ENCODE results near the gene MUC5B. TPM values are rescaled to one million over a fixed set of nuclear protein-coding genes. Genes with fewer than 3 reads are reported as not detected.

MUC5B gene
- total RNA-seq, 1 donor from 2014 or later = not detected

- intact Hi-C loops (cut with micrococcal nuclease) = no loop called here
Measured at GRCh38 chr11:1307163-1307870, 84.5 kb downstream of the MUC5B start.

DNA sequence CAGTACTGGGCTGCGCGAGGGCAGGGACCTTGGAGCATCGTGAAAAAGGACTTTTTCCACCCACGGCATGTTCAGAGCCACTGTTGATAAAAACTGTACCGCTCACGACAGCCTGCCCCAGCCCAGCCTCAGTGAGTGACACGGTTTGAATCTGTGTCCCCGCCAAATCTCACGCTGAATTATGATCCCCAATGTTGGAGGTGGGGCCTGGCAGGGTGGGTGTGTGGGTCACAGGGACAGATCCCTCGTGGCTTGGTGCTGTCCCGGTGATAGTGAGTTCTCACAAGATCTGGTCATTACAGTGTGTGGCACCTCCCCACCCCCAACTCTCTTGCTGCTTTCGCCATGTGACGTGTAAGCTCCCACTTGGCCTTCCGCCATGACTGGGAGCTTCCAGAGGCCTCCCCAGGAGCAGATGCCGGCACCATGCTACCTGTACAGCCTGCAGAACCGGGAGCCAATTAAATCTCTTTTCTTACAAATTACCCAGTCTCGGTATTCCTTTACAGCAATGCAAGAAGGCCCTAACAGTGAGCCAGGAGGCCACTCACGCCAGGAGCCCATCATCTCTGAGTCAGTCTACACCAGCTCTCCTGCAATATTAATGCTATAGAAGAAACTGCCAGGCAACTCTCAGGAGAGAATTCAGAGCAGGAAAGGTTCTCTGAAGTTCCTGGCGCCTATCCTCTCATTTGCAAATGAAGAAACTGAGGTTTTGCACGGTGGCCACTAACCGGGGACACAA is 85.3 kb downstream of the MUC5B start:
- intact Hi-C loops (cut with micrococcal nuclease) = no loop called here

GRCh38 chr11:1308743-1309497 is 86.1 kb downstream of the MUC5B start:
- intact Hi-C loops (cut with micrococcal nuclease) = loop anchor here (1.0 kb wide), 1 partner anchor 74 kb away; no protein-coding TSS in a partner anchor

DNA sequence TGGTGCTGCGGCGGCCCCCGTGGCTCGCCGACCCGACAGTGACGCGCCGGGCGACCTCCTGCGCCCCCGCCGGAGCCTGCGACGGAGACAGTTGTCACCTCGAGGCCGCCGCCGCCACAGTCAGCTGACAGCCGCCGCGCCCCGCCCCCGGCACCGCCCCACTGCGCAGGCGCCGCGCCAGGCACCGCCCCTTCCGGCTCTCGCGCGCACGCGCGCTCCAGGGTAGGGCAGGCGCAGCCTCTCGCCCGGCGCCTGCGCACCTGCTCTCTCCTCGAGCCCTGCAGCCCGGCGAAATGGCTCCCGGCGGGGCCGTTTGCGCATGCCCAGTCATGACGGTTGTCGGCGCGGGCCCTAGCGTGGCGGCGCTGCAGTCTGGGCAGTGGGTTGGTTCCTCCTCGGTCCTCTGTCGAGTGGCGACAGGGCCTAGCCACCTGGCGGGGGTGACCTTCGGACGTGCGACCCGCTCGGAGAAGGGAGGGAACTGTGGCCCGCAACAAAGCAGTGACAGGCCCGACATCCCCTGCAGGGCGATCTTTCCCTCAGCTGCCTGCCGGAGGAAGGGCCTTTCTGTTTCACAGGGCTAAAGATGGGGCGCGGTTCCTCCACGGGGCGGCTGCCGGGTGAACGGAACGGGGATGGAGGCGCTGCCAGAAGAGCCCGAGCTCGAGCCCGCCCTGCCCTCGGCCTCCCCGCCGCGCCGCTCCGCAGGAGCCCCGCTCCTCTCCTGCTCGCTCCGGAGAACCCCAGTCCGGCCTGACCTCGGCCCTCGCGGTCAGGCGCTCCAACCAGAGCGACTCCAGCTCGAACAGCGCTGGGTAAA is 86.8 kb downstream of the MUC5B start, which contains the start of gene TOLLIP:
Gene TOLLIP (minus strand): TSS at position 135 of the 820 bp plus-strand sequence. CDS start 134 bp downstream, at position 1.
- intact Hi-C loops (cut with micrococcal nuclease) = loop anchor here (1.0 kb wide), 2 partner anchors 25 to 74 kb away; no protein-coding TSS in a partner anchor

GRCh38 chr11:1310318-1310687 is 87.4 kb downstream of the MUC5B start:
- intact Hi-C loops (cut with micrococcal nuclease) = loop anchor here (1.0 kb wide), 1 partner anchor 24 kb away; no protein-coding TSS in a partner anchor

DNA sequence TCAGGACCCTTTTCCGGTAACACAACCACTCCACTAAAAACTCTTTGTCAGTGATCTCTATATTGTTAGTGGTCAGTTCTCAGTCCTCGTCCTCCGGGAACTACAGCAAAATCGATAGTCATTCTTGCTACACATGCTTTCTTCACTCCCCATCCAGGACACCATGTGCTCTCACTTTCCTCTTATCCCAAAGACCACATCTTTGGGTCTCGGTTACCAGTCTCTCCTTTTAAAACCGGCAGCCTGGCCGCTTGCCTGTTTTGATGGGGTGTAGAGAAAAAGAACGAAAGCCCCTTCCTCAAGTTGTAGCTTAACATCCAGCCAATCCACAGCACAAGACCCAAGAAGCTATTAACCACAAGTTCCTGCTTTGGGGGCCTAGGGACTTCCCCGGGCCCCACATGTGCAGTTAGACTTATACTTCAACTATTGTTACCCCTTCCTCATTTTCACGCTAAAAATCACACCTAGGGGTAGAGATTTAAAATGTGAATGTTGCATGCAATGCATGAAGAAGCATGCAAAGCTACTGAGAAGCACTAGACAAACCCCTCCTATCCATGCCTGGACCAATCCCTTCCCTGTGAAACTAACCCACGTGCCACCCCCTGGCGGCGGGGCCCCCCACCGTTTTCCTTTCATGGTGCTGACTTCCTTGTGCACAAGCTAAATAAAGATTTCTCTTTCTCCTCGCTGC is 88.1 kb downstream of the MUC5B start:
- intact Hi-C loops (cut with micrococcal nuclease) = loop anchor here (1.0 kb wide), 1 partner anchor 23 kb away; no protein-coding TSS in a partner anchor

Other genes with a start within 250 kb of the MUC5B start
- not detected in 2 replicates for gene MUC6, start 186.3 kb upstream of the MUC5B start, total RNA-seq
- gene MUC2, start 148.2 kb upstream of the MUC5B start, total RNA-seq = not detected in 2 replicates
- not detected in 2 replicates for gene MUC5AC, start 65.1 kb upstream of the MUC5B start, total RNA-seq
- 26.2 and 29.8 TPM in 2 replicates for gene TOLLIP, start 86.6 kb downstream of the MUC5B start, total RNA-seq
- 0.09 TPM in 1 of 2 replicates, not detected in the other for gene BRSK2, start 166.9 kb downstream of the MUC5B start, total RNA-seq

All from T-helper 2 cell treated with Interferon-gamma antibody and Interleukin-4, amounts not matched to agents 100 ng/mL and 5 ng/mL, for 36 hours (primary cell).